ENCODE data around the gene TCP11L2. TPM values are rescaled to one million over a fixed set of nuclear protein-coding genes. Genes with fewer than 3 reads are reported as not detected.

Gene TCP11L2
- total and polyA plus RNA-seq, 8 donors: 21.3 to 49.5 (median 28.3) TPM

- peaks cover 3 to 17% of the 10 kb centered on the region in 2 donors for H3K4me1 ChIP-seq
- H3K4me3 ChIP-seq: no peak overlapping the region
- intact Hi-C loops (cut with DNase I): no loop called here
- no peaks in the 10 kb centered on the region for H3K36me3 ChIP-seq
- no peaks in the 10 kb centered on the region for H3K9me3 ChIP-seq
- DNase-seq (no peak), ATAC-seq (no peak)
- TF ChIP-seq CTCF (IDR thresholded peaks at IDR 0.05): no peak
- H3K27me3 ChIP-seq: no peaks in the 10 kb centered on the region
- no peak overlapping the region for H3K27ac ChIP-seq
Observed at GRCh38 chr12:106292339-106292738, 10.2 kb upstream of the TCP11L2 start.

- DNase-seq (no peak), ATAC-seq (peak; percentile 85)
- no peaks in the 10 kb centered on the region for H3K9me3 ChIP-seq
- no peak overlapping the region for H3K4me3 ChIP-seq
- no peaks in the 10 kb centered on the region for H3K36me3 ChIP-seq
- H3K27ac ChIP-seq: no peak overlapping the region
- H3K4me1 ChIP-seq: peaks cover 0 to 16% of the 10 kb centered on the region in 2 donors
- no peaks in the 10 kb centered on the region for H3K27me3 ChIP-seq
- TF ChIP-seq CTCF (IDR thresholded peaks at IDR 0.05): no peak
- intact Hi-C loops (cut with DNase I): no loop called here
Observed at GRCh38 chr12:106296179-106296877, 6.2 kb upstream of the TCP11L2 start.

GRCh38 chr12:106297075-106297474 lies 5.5 kb upstream of the TCP11L2 start:
- H3K36me3 ChIP-seq: no peaks in the 10 kb centered on the region
- no peak for TF ChIP-seq CTCF (IDR thresholded peaks at IDR 0.05)
- H3K27ac ChIP-seq: no peak overlapping the region
- no peaks in the 10 kb centered on the region for H3K9me3 ChIP-seq
- no peak for DNase-seq
- H3K27me3 ChIP-seq: no peaks in the 10 kb centered on the region
- H3K4me1 ChIP-seq: peaks cover 0 to 22% of the 10 kb centered on the region in 2 donors
- intact Hi-C loops (cut with DNase I): no loop called here
- no peak for ATAC-seq
- no peak overlapping the region for H3K4me3 ChIP-seq

GRCh38 chr12:106297681-106298080 lies 4.9 kb upstream of the TCP11L2 start:
- Histone ChIP-seq H3K27me3 (no peaks in the 10 kb centered on the region), H3K36me3 (no peaks in the 10 kb centered on the region), H3K9me3 (no peaks in the 10 kb centered on the region), H3K4me3 (no peak overlapping the region), H3K27ac (no peak overlapping the region), H3K4me1 (peaks cover 0 to 22% of the 10 kb centered on the region in 2 donors)
- ATAC-seq (no peak), DNase-seq (no peak)
- no peak for TF ChIP-seq CTCF (IDR thresholded peaks at IDR 0.05)
- intact Hi-C loops (cut with DNase I): no loop called here

- Histone ChIP-seq H3K4me3 (no peak overlapping the region), H3K27ac (peak overlapping the region; percentile 21 to 98), H3K9me3 (no peaks in the 10 kb centered on the region), H3K36me3 (no peaks in the 10 kb centered on the region), H3K27me3 (no peaks in the 10 kb centered on the region), H3K4me1 (peaks cover 0 to 33% of the 10 kb centered on the region in 2 donors)
- no peak for DNase-seq
- no peak for TF ChIP-seq CTCF (IDR thresholded peaks at IDR 0.05)
- intact Hi-C loops (cut with DNase I): no loop called here
- no peak for ATAC-seq
Observed at GRCh38 chr12:106299202-106299774, 3.2 kb upstream of the TCP11L2 start.

Measured in left lung (tissue), 10 donors.